Measurements from ENCODE around the gene FRYL.

DNA sequence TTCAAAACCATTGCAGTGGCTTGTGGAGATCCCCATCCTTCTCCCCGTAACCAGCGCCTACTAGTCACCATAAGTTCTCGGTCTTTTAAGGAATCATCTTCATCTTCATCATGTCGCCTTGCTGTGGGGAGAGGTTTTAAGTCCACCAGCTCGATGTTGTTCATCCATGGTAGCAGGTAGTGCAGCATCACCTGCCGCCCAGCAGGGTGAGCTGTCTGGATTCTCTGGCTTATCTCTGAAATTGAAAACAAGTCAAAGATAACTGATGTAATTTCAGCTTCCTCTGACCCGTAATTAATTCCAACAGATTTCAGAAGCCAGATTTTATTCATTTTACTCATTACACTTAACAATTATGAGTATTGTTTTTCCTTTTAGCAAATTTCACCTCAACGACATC is 222.6 kb downstream of the FRYL start:
- TF ChIP-seq, protein P1, sequence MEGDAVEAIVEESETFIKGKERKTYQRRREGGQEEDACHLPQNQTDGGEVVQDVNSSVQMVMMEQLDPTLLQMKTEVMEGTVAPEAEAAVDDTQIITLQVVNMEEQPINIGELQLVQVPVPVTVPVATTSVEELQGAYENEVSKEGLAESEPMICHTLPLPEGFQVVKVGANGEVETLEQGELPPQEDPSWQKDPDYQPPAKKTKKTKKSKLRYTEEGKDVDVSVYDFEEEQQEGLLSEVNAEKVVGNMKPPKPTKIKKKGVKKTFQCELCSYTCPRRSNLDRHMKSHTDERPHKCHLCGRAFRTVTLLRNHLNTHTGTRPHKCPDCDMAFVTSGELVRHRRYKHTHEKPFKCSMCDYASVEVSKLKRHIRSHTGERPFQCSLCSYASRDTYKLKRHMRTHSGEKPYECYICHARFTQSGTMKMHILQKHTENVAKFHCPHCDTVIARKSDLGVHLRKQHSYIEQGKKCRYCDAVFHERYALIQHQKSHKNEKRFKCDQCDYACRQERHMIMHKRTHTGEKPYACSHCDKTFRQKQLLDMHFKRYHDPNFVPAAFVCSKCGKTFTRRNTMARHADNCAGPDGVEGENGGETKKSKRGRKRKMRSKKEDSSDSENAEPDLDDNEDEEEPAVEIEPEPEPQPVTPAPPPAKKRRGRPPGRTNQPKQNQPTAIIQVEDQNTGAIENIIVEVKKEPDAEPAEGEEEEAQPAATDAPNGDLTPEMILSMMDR (IDR thresholded peaks at IDR 0.05; ENCODE audit: poor library complexity), result peak; percentile 19
- no peak for TF ChIP-seq EZH2phosphoT487 (IDR thresholded peaks at IDR 0.05; ENCODE audit: low read depth, severe bottlenecking, unreplicated experiment)

Data from hepatocyte (in vitro differentiated cells).